ENCODE data around the gene PCDHB4. TPM values are rescaled to one million over a fixed set of nuclear protein-coding genes. Genes with fewer than 3 reads are reported as not detected.

PCDHB4 gene
- total and polyA plus RNA-seq, 2 of the 13 experiments (the other 11 are each of a cell fraction or from before 2014, with no cell fraction given), result 0.08 to 0.13 TPM

Other genes with a start within 250 kb of the PCDHB4 start
- not detected in 2 replicates for gene PCDHA12, start 246.5 kb upstream of the PCDHB4 start, total RNA-seq (2016; rRNA removed; fragmentation: Illumina TruSeq; extraction: Trizol)
- 0.03 TPM in 1 of 2 replicates, not detected in the other for gene PCDHA12, start 246.5 kb upstream of the PCDHB4 start, polyA plus RNA-seq (2011; rRNA removed)
- 0.04 TPM in 1 of 2 replicates, not detected in the other for gene PCDHA13, start 239.7 kb upstream of the PCDHB4 start, total RNA-seq (2016; rRNA removed; fragmentation: Illumina TruSeq; extraction: Trizol)
- gene PCDHA13, start 239.7 kb upstream of the PCDHB4 start, polyA plus RNA-seq (2011; rRNA removed), result 0.03 TPM in 1 of 2 replicates, not detected in the other
- gene PCDHAC1, start 195.5 kb upstream of the PCDHB4 start, total RNA-seq (2016; rRNA removed; fragmentation: Illumina TruSeq; extraction: Trizol), result 0.04 TPM in 1 of 2 replicates, not detected in the other
- gene PCDHAC1, start 195.5 kb upstream of the PCDHB4 start, polyA plus RNA-seq (2011; rRNA removed), result 0.03 TPM in 1 of 2 replicates, not detected in the other
- not detected in 2 replicates for gene PCDHAC2, start 155.3 kb upstream of the PCDHB4 start, total RNA-seq (2016; rRNA removed; fragmentation: Illumina TruSeq; extraction: Trizol)
- gene PCDHAC2, start 155.3 kb upstream of the PCDHB4 start, polyA plus RNA-seq (2011; rRNA removed), result not detected in 2 replicates
- gene PCDHB1, start 70.4 kb upstream of the PCDHB4 start, total RNA-seq (2016; rRNA removed; fragmentation: Illumina TruSeq; extraction: Trizol), result not detected in 2 replicates
- not detected in 2 replicates for gene PCDHB1, start 70.4 kb upstream of the PCDHB4 start, polyA plus RNA-seq (2011; rRNA removed)
- gene PCDHB2, start 27.2 kb upstream of the PCDHB4 start, total RNA-seq (2016; rRNA removed; fragmentation: Illumina TruSeq; extraction: Trizol), result 3.6 and 7.1 TPM in 2 replicates
- gene PCDHB2, start 27.2 kb upstream of the PCDHB4 start, polyA plus RNA-seq (2011; rRNA removed), result 7.5 and 8.1 TPM in 2 replicates
- 0.27 and 0.29 TPM in 2 replicates for gene PCDHB3, start 21.3 kb upstream of the PCDHB4 start, total RNA-seq (2016; rRNA removed; fragmentation: Illumina TruSeq; extraction: Trizol)
- gene PCDHB3, start 21.3 kb upstream of the PCDHB4 start, polyA plus RNA-seq (2011; rRNA removed), result 0.25 and 0.31 TPM in 2 replicates
- gene PCDHB5, start 13.4 kb downstream of the PCDHB4 start, total RNA-seq (2016; rRNA removed; fragmentation: Illumina TruSeq; extraction: Trizol), result 0.07 TPM in 1 of 2 replicates, not detected in the other
- 0.03 and 0.08 TPM in 2 replicates for gene PCDHB5, start 13.4 kb downstream of the PCDHB4 start, polyA plus RNA-seq (2011; rRNA removed)
- 0.04 TPM in 1 of 2 replicates, not detected in the other for gene PCDHB6, start 28.2 kb downstream of the PCDHB4 start, total RNA-seq (2016; rRNA removed; fragmentation: Illumina TruSeq; extraction: Trizol)
- gene PCDHB6, start 28.2 kb downstream of the PCDHB4 start, polyA plus RNA-seq (2011; rRNA removed), result 0.01 TPM in 1 of 2 replicates, not detected in the other
- 0.02 TPM in 1 of 2 replicates, not detected in the other for gene PCDHB7, start 50.8 kb downstream of the PCDHB4 start, total RNA-seq (2016; rRNA removed; fragmentation: Illumina TruSeq; extraction: Trizol)
- 0.03 TPM in 1 of 2 replicates, not detected in the other for gene PCDHB7, start 50.8 kb downstream of the PCDHB4 start, polyA plus RNA-seq (2011; rRNA removed)
- 0.34 and 0.82 TPM in 2 replicates for gene PCDHB8, start 56.0 kb downstream of the PCDHB4 start, total RNA-seq (2016; rRNA removed; fragmentation: Illumina TruSeq; extraction: Trizol)
- gene PCDHB8, start 56.0 kb downstream of the PCDHB4 start, polyA plus RNA-seq (2011; rRNA removed), result 0.26 and 0.33 TPM in 2 replicates
- 0.41 and 0.60 TPM in 2 replicates for gene PCDHB16, start 60.6 kb downstream of the PCDHB4 start, total RNA-seq (2016; rRNA removed; fragmentation: Illumina TruSeq; extraction: Trizol)
- gene PCDHB16, start 60.6 kb downstream of the PCDHB4 start, polyA plus RNA-seq (2011; rRNA removed), result 0.66 and 0.89 TPM in 2 replicates
- gene PCDHB9, start 65.3 kb downstream of the PCDHB4 start, total RNA-seq (2016; rRNA removed; fragmentation: Illumina TruSeq; extraction: Trizol), result 0.18 TPM in 1 of 2 replicates, not detected in the other
- gene PCDHB9, start 65.3 kb downstream of the PCDHB4 start, polyA plus RNA-seq (2011; rRNA removed), result 0.17 and 0.33 TPM in 2 replicates
- gene PCDHB10, start 70.5 kb downstream of the PCDHB4 start, total RNA-seq (2016; rRNA removed; fragmentation: Illumina TruSeq; extraction: Trizol), result not detected in 2 replicates
- 0.05 and 0.09 TPM in 2 replicates for gene PCDHB10, start 70.5 kb downstream of the PCDHB4 start, polyA plus RNA-seq (2011; rRNA removed)
- gene PCDHB11, start 77.8 kb downstream of the PCDHB4 start, total RNA-seq (2016; rRNA removed; fragmentation: Illumina TruSeq; extraction: Trizol), result 0.07 TPM in 1 of 2 replicates, not detected in the other
- not detected in 2 replicates for gene PCDHB11, start 77.8 kb downstream of the PCDHB4 start, polyA plus RNA-seq (2011; rRNA removed)
- gene PCDHB12, start 86.9 kb downstream of the PCDHB4 start, total RNA-seq (2016; rRNA removed; fragmentation: Illumina TruSeq; extraction: Trizol), result 0.04 TPM in 1 of 2 replicates, not detected in the other
- 0.03 TPM in 2 replicates for gene PCDHB12, start 86.9 kb downstream of the PCDHB4 start, polyA plus RNA-seq (2011; rRNA removed)
- 0.52 and 0.80 TPM in 2 replicates for gene PCDHB13, start 92.1 kb downstream of the PCDHB4 start, total RNA-seq (2016; rRNA removed; fragmentation: Illumina TruSeq; extraction: Trizol)
- 0.57 and 0.63 TPM in 2 replicates for gene PCDHB13, start 92.1 kb downstream of the PCDHB4 start, polyA plus RNA-seq (2011; rRNA removed)
- gene PCDHB14, start 101.5 kb downstream of the PCDHB4 start, total RNA-seq (2016; rRNA removed; fragmentation: Illumina TruSeq; extraction: Trizol), result 0.32 and 0.40 TPM in 2 replicates
- gene PCDHB14, start 101.5 kb downstream of the PCDHB4 start, polyA plus RNA-seq (2011; rRNA removed), result 0.37 and 0.73 TPM in 2 replicates
- gene PCDHB15, start 123.6 kb downstream of the PCDHB4 start, total RNA-seq (2016; rRNA removed; fragmentation: Illumina TruSeq; extraction: Trizol), result 0.22 and 0.27 TPM in 2 replicates
- 0.26 and 0.48 TPM in 2 replicates for gene PCDHB15, start 123.6 kb downstream of the PCDHB4 start, polyA plus RNA-seq (2011; rRNA removed)
- gene SLC25A2, start 182.2 kb downstream of the PCDHB4 start, total RNA-seq (2016; rRNA removed; fragmentation: Illumina TruSeq; extraction: Trizol), result 0.13 TPM in 1 of 2 replicates, not detected in the other
- not detected in 2 replicates for gene SLC25A2, start 182.2 kb downstream of the PCDHB4 start, polyA plus RNA-seq (2011; rRNA removed)
- gene TAF7, start 199.0 kb downstream of the PCDHB4 start, total RNA-seq (2016; rRNA removed; fragmentation: Illumina TruSeq; extraction: Trizol), result 61.5 and 96.6 TPM in 2 replicates
- 36.5 and 41.6 TPM in 2 replicates for gene TAF7, start 199.0 kb downstream of the PCDHB4 start, polyA plus RNA-seq (2011; rRNA removed)
- 0.04 and 0.31 TPM in 2 replicates for gene PCDHGA1, start 208.7 kb downstream of the PCDHB4 start, total RNA-seq (2016; rRNA removed; fragmentation: Illumina TruSeq; extraction: Trizol)
- 0.40 TPM in 2 replicates for gene PCDHGA1, start 208.7 kb downstream of the PCDHB4 start, polyA plus RNA-seq (2011; rRNA removed)
- gene PCDHGA2, start 216.9 kb downstream of the PCDHB4 start, total RNA-seq (2016; rRNA removed; fragmentation: Illumina TruSeq; extraction: Trizol), result 0.04 TPM in 1 of 2 replicates, not detected in the other
- gene PCDHGA2, start 216.9 kb downstream of the PCDHB4 start, polyA plus RNA-seq (2011; rRNA removed), result 0.09 and 0.11 TPM in 2 replicates
- not detected in 2 replicates for gene PCDHGA3, start 222.0 kb downstream of the PCDHB4 start, total RNA-seq (2016; rRNA removed; fragmentation: Illumina TruSeq; extraction: Trizol)
- 0.03 and 0.05 TPM in 2 replicates for gene PCDHGA3, start 222.0 kb downstream of the PCDHB4 start, polyA plus RNA-seq (2011; rRNA removed)
- gene PCDHGB1, start 228.3 kb downstream of the PCDHB4 start, total RNA-seq (2016; rRNA removed; fragmentation: Illumina TruSeq; extraction: Trizol), result 0.95 and 2.6 TPM in 2 replicates
- gene PCDHGB1, start 228.3 kb downstream of the PCDHB4 start, polyA plus RNA-seq (2011; rRNA removed), result 0.95 and 1.0 TPM in 2 replicates
- gene PCDHGA4, start 233.2 kb downstream of the PCDHB4 start, total RNA-seq (2016; rRNA removed; fragmentation: Illumina TruSeq; extraction: Trizol), result 0.15 and 0.58 TPM in 2 replicates
- 0.39 and 0.49 TPM in 2 replicates for gene PCDHGA4, start 233.2 kb downstream of the PCDHB4 start, polyA plus RNA-seq (2011; rRNA removed)
- gene PCDHGB2, start 238.2 kb downstream of the PCDHB4 start, total RNA-seq (2016; rRNA removed; fragmentation: Illumina TruSeq; extraction: Trizol), result 0.64 and 0.77 TPM in 2 replicates
- 0.80 and 0.82 TPM in 2 replicates for gene PCDHGB2, start 238.2 kb downstream of the PCDHB4 start, polyA plus RNA-seq (2011; rRNA removed)
- gene PCDHGA5, start 242.3 kb downstream of the PCDHB4 start, total RNA-seq (2016; rRNA removed; fragmentation: Illumina TruSeq; extraction: Trizol), result 0.11 and 0.27 TPM in 2 replicates
- gene PCDHGA5, start 242.3 kb downstream of the PCDHB4 start, polyA plus RNA-seq (2011; rRNA removed), result 0.32 and 0.40 TPM in 2 replicates
- 0.13 and 0.40 TPM in 2 replicates for gene PCDHGB3, start 248.4 kb downstream of the PCDHB4 start, total RNA-seq (2016; rRNA removed; fragmentation: Illumina TruSeq; extraction: Trizol)
- 0.44 and 0.67 TPM in 2 replicates for gene PCDHGB3, start 248.4 kb downstream of the PCDHB4 start, polyA plus RNA-seq (2011; rRNA removed)